ENCODE data around the gene ERC1. TPM values are rescaled to one million over a fixed set of nuclear protein-coding genes. Genes with fewer than 3 reads are reported as not detected.

The ERC1 gene
- total RNA-seq, 4 donors from 2014 or later, result 23.5 to 74.8 (median 57.0) TPM

GRCh38 chr12:1290716-1291115, 299.7 kb downstream of the ERC1 start:
- intact Hi-C loops (cut with DNase I; ENCODE audit: low total_unique reads), result no loop called here

DNA sequence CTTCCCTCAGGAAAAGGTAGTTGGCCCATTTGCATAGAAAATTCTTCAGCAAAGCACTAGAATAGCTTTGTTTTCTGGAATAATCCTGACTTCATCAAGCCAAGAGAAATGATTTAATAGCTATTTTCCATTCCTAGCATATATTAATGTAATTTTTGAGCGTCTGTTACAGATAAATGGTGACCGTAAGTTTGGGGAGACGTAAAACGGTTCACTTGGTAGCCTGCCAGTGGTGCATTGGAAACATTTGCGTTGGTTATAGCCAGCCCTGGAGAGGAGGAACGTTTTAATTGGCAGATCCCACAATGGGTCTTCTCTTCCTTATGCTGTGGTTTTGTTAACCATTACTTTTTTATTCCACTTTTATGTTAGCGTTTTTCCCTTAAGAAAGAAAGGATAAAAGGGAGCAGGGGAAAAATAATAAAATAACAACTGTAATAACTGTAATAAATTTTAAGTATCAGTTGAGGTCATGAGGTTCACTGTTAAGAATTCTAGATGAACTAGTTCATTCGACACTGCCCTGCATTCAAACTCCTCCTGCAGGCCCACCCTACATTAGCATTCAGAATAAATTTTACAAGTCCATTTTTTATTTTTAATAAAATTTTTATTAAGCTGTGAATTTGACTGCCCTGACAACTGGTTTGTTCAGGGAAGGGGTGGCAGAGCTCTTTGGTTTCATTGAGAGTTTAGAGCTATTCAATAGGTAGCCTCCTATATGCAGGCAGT, 300.7 kb downstream of the ERC1 start:
- H3K27ac ChIP-seq, result no peak overlapping the region
- no peaks in the 10 kb centered on the region for H3K27me3 ChIP-seq
- in situ Hi-C loops (cut with MboI; ENCODE audit: low pct_ligation_motif_present in 1 of 4, low pct_unique_long_range_greater_than_20kb in 1 of 4, low sequenced_read_pairs in 3 of 4), result no loop called here
- H3K4me3 ChIP-seq, result no peak overlapping the region
- no peak for TF ChIP-seq POLR2A (IDR thresholded peaks at IDR 0.05)
- TF ChIP-seq POLR2AphosphoS5 (IDR thresholded peaks at IDR 0.05), result no peak
- no peak for TF ChIP-seq EP300 (IDR thresholded peaks at IDR 0.05; ENCODE audit: low read depth)
- TF ChIP-seq CTCF (IDR thresholded peaks at IDR 0.05), result no peak
- no peaks in the 10 kb centered on the region for H3K9me3 ChIP-seq
- no peaks in the 10 kb centered on the region for H3K36me3 ChIP-seq
- no peak for DNase-seq
- intact Hi-C loops (cut with DNase I; ENCODE audit: low total_unique reads), result no loop called here
- 52 to 72% methylated on average over 8 of the region's 8 CpGs for WGBS, 2 donors (ENCODE audit: low coverage in 1 of 2)
- peaks cover 0 to 5% (median 0%) of the 10 kb centered on the region in 4 donors for H3K4me1 ChIP-seq

More at GRCh38 chr12:1290716-1291115, 299.7 kb downstream of the ERC1 start:
- no peaks in the 10 kb centered on the region for H3K9me3 ChIP-seq
- H3K36me3 ChIP-seq, result no peaks in the 10 kb centered on the region
- H3K27ac ChIP-seq, result no peak overlapping the region
- TF ChIP-seq POLR2A (IDR thresholded peaks at IDR 0.05), result no peak
- H3K4me3 ChIP-seq, result no peak overlapping the region
- DNase-seq, result no peak
- H3K27me3 ChIP-seq, result no peaks in the 10 kb centered on the region
- peaks cover 0 to 5% (median 0%) of the 10 kb centered on the region in 4 donors for H3K4me1 ChIP-seq
- in situ Hi-C loops (cut with MboI; ENCODE audit: low pct_ligation_motif_present in 1 of 4, low pct_unique_long_range_greater_than_20kb in 1 of 4, low sequenced_read_pairs in 3 of 4), result no loop called here
- 67 to 91% methylated on average over 1 to 3 of the region's 3 CpGs for WGBS, 2 donors (ENCODE audit: low coverage in 1 of 2)

DNA sequence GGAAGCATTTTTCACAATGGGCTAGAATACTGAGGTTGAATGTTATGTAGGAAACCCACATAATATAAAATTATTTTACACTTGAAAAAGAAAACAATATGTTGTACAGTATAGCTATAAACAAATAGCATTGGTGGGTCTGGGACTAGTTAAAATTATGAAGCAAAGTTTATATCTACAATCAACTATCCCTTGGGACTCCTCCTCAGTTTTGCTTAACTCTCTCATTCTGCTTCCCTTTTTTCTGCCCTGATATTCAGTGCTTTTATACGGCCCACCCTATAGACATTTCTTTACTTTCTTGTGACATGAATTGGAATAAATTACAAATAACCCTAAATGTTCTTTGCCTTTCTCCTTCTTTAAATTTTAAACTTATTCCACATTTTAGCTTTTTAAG, 302.9 kb downstream of the ERC1 start:
- Histone ChIP-seq H3K9me3 (no peaks in the 10 kb centered on the region), H3K4me1 (peaks cover 0 to 5% (median 0%) of the 10 kb centered on the region in 4 donors), H3K27me3 (no peaks in the 10 kb centered on the region), H3K36me3 (peaks cover 0 to 4% (median 0%) of the 10 kb centered on the region in 4 donors), H3K27ac (no peak overlapping the region), H3K4me3 (no peak overlapping the region)
- intact Hi-C loops (cut with DNase I; ENCODE audit: low total_unique reads), result no loop called here
- DNase-seq, result no peak
- 88 to 100% methylated on average over 1 of the region's 1 CpG for WGBS, 2 donors (ENCODE audit: low coverage in 1 of 2)
- TF ChIP-seq POLR2AphosphoS5 (IDR thresholded peaks at IDR 0.05), result no peak
- in situ Hi-C loops (cut with MboI; ENCODE audit: low pct_ligation_motif_present in 1 of 4, low pct_unique_long_range_greater_than_20kb in 1 of 4, low sequenced_read_pairs in 3 of 4), result no loop called here

DNA sequence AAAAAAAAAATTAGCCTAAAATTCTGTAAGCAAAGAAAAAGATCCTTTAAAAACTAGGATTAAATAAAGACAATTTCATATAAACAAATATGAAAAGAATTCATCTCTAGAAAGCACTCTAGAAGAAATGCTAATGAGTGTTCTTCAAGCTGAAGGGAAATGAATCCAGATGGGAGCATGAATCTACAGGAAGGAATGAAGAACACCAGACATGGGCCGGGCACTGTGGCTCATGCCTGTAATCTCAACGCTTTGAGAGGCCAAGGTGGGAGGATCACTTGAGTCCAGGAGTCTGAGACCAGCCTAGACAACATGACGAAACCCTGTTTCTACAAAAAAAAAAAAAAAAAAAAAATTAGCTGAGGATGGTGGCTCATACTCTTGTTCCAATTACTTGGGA, 306.2 kb downstream of the ERC1 start:
- in situ Hi-C loops (cut with MboI; ENCODE audit: low pct_ligation_motif_present in 1 of 4, low pct_unique_long_range_greater_than_20kb in 1 of 4, low sequenced_read_pairs in 3 of 4), result no loop called here
- H3K27me3 ChIP-seq, result no peaks in the 10 kb centered on the region

More for the DNA sequence above, 306.2 kb downstream of the ERC1 start:
- H3K36me3 ChIP-seq, result peaks cover 0 to 6% (median 0%) of the 10 kb centered on the region in 4 donors
- peaks cover 0 to 4% of the 10 kb centered on the region in 2 donors for H3K9me3 ChIP-seq
- 87 to 94% methylated on average over 2 to 3 of the region's 3 CpGs for WGBS, 2 donors (ENCODE audit: low coverage in 1 of 2)
- H3K4me1 ChIP-seq, result no peaks in the 10 kb centered on the region
- DNase-seq, result no peak
- TF ChIP-seq POLR2A (IDR thresholded peaks at IDR 0.05), result no peak
- no peak for TF ChIP-seq CTCF (IDR thresholded peaks at IDR 0.05)
- TF ChIP-seq POLR2AphosphoS5 (IDR thresholded peaks at IDR 0.05), result no peak
- TF ChIP-seq EP300 (IDR thresholded peaks at IDR 0.05; ENCODE audit: low read depth), result no peak
- intact Hi-C loops (cut with DNase I; ENCODE audit: low total_unique reads), result no loop called here
- no peak overlapping the region for H3K27ac ChIP-seq
- no peak overlapping the region for H3K4me3 ChIP-seq
